B cell (primary cell): Measurements from ENCODE around the gene CADM2. TPM values are rescaled to one million over a fixed set of nuclear protein-coding genes. Genes with fewer than 3 reads are reported as not detected.

Source experiments
- ATAC-seq: fragments of 200-7000 bp; cut with Tn5 transposase; one replicate; pipeline ENCODE4 v1.10.0; 2021; ENCODE audit warnings: low read depth, mild to moderate bottlenecking, moderate number of reproducible peaks, moderate library complexity
- CTCF ChIA-PET: fragments of 350-600 bp; sonication (Branson Sonifier 250); formaldehyde crosslinking; loops from one replicate; lab custom pipeline; 2021; ENCODE audit warnings: antibody characterized with exemption, inconsistent platforms; lab: Charles Lee
- POLR2A ChIA-PET: fragments of 350-600 bp; sonication (Branson Sonifier 250); formaldehyde crosslinking; loops from one replicate; lab custom pipeline; 2021; ENCODE audit warnings: antibody characterized with exemption; lab: Charles Lee
- DNase-seq: peaks from one replicate; pipeline ENCODE4 v3.0.0; 2013
- H2AFZ ChIP-seq: 2 replicates; pipeline ENCODE4 v1.6.1; 2012; ENCODE audit warnings: mild to moderate bottlenecking, low read depth, low read length; ENCODE audit not compliant: insufficient read depth, poor library complexity, severe bottlenecking
- H3K27ac ChIP-seq, 2 donors: 1 replicate in 1 of 2; 2 replicates in 1 of 2; pipeline ENCODE4 v1.5.1; 2012 to 2013; ENCODE audit warnings: low read length in 2 of 2, mild to moderate bottlenecking in 2 of 2, moderate library complexity in 1 of 2
- H3K27me3 ChIP-seq, 4 experiments: fragments of 200-600 bp in 1 of 4; sonication (generic) in 1 of 4; replicated peaks in 1 of 4; 1 replicate in 2 of 4; 2 replicates in 2 of 4; pipeline versions ENCODE4 v1.6.1 to v1.7.0; 2013 to 2016; ENCODE audit warnings: low read length in 3 of 4, mild to moderate bottlenecking in 2 of 4, mixed read lengths in 1 of 4, moderate library complexity in 1 of 4; ENCODE audit not compliant: insufficient read depth in 4 of 4, control insufficient read depth in 3 of 4; ENCODE audit errors: control extremely low read depth in 1 of 4
- H3K36me3 ChIP-seq, 2 experiments: replicated peaks in 1 of 2; 1 replicate in 1 of 2; 2 replicates in 1 of 2; pipeline versions ENCODE4 v1.6.1 to v1.7.1; 2013; ENCODE audit warnings: low read length in 1 of 2; ENCODE audit not compliant: insufficient read depth in 2 of 2, control insufficient read depth in 1 of 2; ENCODE audit errors: control extremely low read depth in 1 of 2, extremely low read depth in 1 of 2
- H3K4me1 ChIP-seq, 2 donors: fragments of 200-600 bp in 1 of 2; sonication (generic) in 1 of 2; 1 replicate in 1 of 2; 2 replicates in 1 of 2; pipeline versions ENCODE4 v1.5.1 to v1.6.1; 2013 to 2017; ENCODE audit warnings: low read length in 2 of 2; ENCODE audit not compliant: control insufficient read depth in 2 of 2, insufficient read depth in 2 of 2
- H3K4me2 ChIP-seq: replicated peaks from 2 replicates; pipeline ENCODE3; 2012; ENCODE audit warnings: mild to moderate bottlenecking, low read depth, low read length; ENCODE audit not compliant: poor library complexity, severe bottlenecking
- H3K4me3 ChIP-seq, 5 experiments: fragments of 200-600 bp in 1 of 5; sonication (generic) in 1 of 5; 1 replicate in 3 of 5; 2 replicates in 2 of 5; pipeline versions ENCODE4 v1.5.1 to v1.7.0; 2011 to 2016; ENCODE audit warnings: low read length in 4 of 5, mild to moderate bottlenecking in 4 of 5, low read depth in 2 of 5, control low read depth in 1 of 5, moderate library complexity in 1 of 5; ENCODE audit not compliant: insufficient read depth in 1 of 5; ENCODE audit errors: control extremely low read depth in 1 of 5, extremely low read depth in 1 of 5
- H3K79me2 ChIP-seq: fragments of 200-600 bp; sonication (generic); one replicate; pipeline ENCODE4 v1.6.0; 2016; ENCODE audit warnings: low read length; ENCODE audit not compliant: control insufficient read depth, insufficient read depth
- H3K9ac ChIP-seq: fragments of 200-600 bp; sonication (generic); 2 replicates; pipeline ENCODE4 v1.6.1; 2017; ENCODE audit warnings: mild to moderate bottlenecking, low read length, moderate library complexity
- H3K9me3 ChIP-seq, 3 donors: one replicate each; pipeline versions ENCODE4 v1.6.1 to v1.7.1; 2013; ENCODE audit warnings: low read length in 2 of 3; ENCODE audit not compliant: control insufficient read depth in 2 of 3, insufficient read depth in 1 of 3; ENCODE audit errors: control extremely low read depth in 1 of 3
- H4K20me1 ChIP-seq: 2 replicates; pipeline ENCODE4 v1.6.0; 2012; ENCODE audit warnings: mild to moderate bottlenecking, low read length; ENCODE audit not compliant: insufficient read depth, control insufficient read depth, poor library complexity, severe bottlenecking
- H3K27ac Mint-ChIP-seq: one replicate; pipeline ENCODE4 v1.8.0; 2021; ENCODE audit warnings: mixed read lengths
- H3K27me3 Mint-ChIP-seq: one replicate; pipeline ENCODE4 v1.8.0; 2021; ENCODE audit warnings: mixed read lengths
- H3K4me1 Mint-ChIP-seq: one replicate; pipeline ENCODE4 v1.8.0; 2021; ENCODE audit warnings: mixed read lengths
- H3K4me3 Mint-ChIP-seq: one replicate; pipeline ENCODE4 v1.8.0; 2021; ENCODE audit warnings: mixed read lengths
- H3K9me3 Mint-ChIP-seq: one replicate; pipeline ENCODE4 v1.8.0; 2022; ENCODE audit warnings: mixed read lengths; ENCODE audit not compliant: insufficient read depth
- EZH2 ChIP-seq: IDR thresholded peaks from 2 replicates; pipeline ENCODE4 v1.6.1; 2012; ENCODE audit warnings: borderline replicate concordance, low read depth, mild to moderate bottlenecking, moderate library complexity, low read length; ENCODE audit not compliant: insufficient read depth, poor library complexity, severe bottlenecking
- whole genome bisulfite sequencing: methylation state at CpG from one replicate; pipeline ENCODE4 v1.1.5; 2013; ENCODE audit warnings: missing lambda C conversion rate; ENCODE audit not compliant: insufficient coverage; 5-methylcytosine and 5-hydroxymethylcytosine counted together
- intact Hi-C: fragments of 100-400 bp; cut with micrococcal nuclease; formaldehyde crosslinking; loops from one replicate; pipeline ENCODE4 v1.10.0; 2022
- polyA plus RNA-seq: library from polyadenylated mRNA; depleted of rRNA; stranded (reverse); fragments of >200 nt; gene quantifications from 2 replicates; pipeline ENCODE4 v1.2.3, GENCODE V29; 2012
- total RNA-seq, 2 donors: library from RNA; stranded (reverse); fragments of 120-200 nt in 1 of 2; gene quantifications; 1 replicate in 1 of 2; 2 replicates in 1 of 2; pipeline versions ENCODE4 v1.2.3 to v1.2.4, GENCODE V29; 2013 to 2022
- TF ChIP-seq, protein P1 (sequence below): fragments of 200-600 bp; IDR thresholded peaks from one replicate; pipeline ENCODE4 v1.8.0; 2022; ENCODE audit warnings: antibody characterized with exemption, mild to moderate bottlenecking

The CADM2 gene
- total and polyA plus RNA-seq, 2 donors (not counting 1 experiment from before 2014, with no cell fraction given) = 0.10 to 0.37 TPM

DNA sequence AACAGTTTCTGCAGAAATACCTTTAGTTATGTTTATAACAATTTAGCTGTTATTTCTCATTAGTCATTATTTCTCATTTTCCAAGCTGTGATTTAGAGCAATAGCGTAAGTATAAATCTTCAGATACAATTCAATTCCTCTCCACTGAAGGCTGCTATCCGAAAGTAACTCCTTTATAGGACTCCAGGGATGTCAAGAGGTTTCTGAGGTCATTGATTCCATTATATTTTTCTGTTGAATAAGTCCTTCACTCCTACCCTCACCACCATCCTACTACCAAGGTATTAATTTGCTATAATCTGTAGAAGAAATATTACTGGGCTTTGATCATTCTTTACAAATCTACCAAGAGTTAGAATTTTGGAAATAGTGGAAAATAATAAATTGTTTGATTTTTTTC is 285.7 kb downstream of the CADM2 start:
- H3K27ac ChIP-seq = no peak overlapping the region
- no peak overlapping the region for H3K27ac Mint-ChIP-seq
- no peak overlapping the region for H3K9ac ChIP-seq
- ChIA-PET POLR2A (no interaction called here), CTCF (no interaction called here)
- H3K79me2 ChIP-seq = no peaks in the 10 kb centered on the region
- H3K9me3 Mint-ChIP-seq = no peaks in the 10 kb centered on the region
- no peaks in the 10 kb centered on the region for H3K36me3 ChIP-seq
- H3K4me1 ChIP-seq = no peaks in the 10 kb centered on the region
- no peak overlapping the region for H3K4me3 ChIP-seq
- H4K20me1 ChIP-seq = no peaks in the 10 kb centered on the region
- H3K9me3 ChIP-seq = no peaks in the 10 kb centered on the region
- H3K27me3 Mint-ChIP-seq = no peaks in the 10 kb centered on the region
- no peak overlapping the region for H3K4me2 ChIP-seq
- H2AFZ ChIP-seq = no peak overlapping the region
- no CpG with 5 or more reads among the region's 2 CpGs for WGBS
- H3K27me3 ChIP-seq = no peaks in the 10 kb centered on the region
- DNase-seq (no peak), ATAC-seq (no peak)
- H3K4me1 Mint-ChIP-seq = no peaks in the 10 kb centered on the region
- H3K4me3 Mint-ChIP-seq = no peak overlapping the region
- intact Hi-C loops = no loop called here
- TF ChIP-seq EZH2 = no peak
- TF ChIP-seq, protein P1, sequence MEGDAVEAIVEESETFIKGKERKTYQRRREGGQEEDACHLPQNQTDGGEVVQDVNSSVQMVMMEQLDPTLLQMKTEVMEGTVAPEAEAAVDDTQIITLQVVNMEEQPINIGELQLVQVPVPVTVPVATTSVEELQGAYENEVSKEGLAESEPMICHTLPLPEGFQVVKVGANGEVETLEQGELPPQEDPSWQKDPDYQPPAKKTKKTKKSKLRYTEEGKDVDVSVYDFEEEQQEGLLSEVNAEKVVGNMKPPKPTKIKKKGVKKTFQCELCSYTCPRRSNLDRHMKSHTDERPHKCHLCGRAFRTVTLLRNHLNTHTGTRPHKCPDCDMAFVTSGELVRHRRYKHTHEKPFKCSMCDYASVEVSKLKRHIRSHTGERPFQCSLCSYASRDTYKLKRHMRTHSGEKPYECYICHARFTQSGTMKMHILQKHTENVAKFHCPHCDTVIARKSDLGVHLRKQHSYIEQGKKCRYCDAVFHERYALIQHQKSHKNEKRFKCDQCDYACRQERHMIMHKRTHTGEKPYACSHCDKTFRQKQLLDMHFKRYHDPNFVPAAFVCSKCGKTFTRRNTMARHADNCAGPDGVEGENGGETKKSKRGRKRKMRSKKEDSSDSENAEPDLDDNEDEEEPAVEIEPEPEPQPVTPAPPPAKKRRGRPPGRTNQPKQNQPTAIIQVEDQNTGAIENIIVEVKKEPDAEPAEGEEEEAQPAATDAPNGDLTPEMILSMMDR = no peak

DNA sequence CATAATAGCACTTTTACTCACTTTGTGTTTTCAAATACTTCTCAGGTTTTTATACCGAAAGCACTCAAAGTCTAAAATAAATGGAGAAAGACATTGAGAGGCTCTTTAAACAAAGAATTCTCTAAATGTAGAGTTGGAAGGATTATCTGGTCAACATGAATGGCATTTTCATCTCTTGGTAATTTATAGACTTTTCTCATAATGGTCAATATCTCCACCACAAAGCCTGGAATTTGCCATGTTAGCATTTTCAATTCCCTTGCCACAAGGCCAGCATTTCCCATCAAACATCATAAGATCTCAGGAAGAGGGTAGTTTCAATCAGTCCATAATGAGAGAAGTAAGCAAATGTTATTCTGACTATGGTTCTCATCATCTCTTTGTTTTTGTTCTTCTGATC is 293.0 kb downstream of the CADM2 start:
- Histone ChIP-seq H3K9ac (no peak overlapping the region), H3K27me3 (no peaks in the 10 kb centered on the region), H3K4me3 (no peak overlapping the region), H3K79me2 (no peaks in the 10 kb centered on the region), H3K36me3 (no peaks in the 10 kb centered on the region), H2AFZ (no peak overlapping the region), H3K9me3 (no peaks in the 10 kb centered on the region), H4K20me1 (no peaks in the 10 kb centered on the region), H3K4me1 (no peaks in the 10 kb centered on the region), H3K4me2 (no peak overlapping the region), H3K27ac (no peak overlapping the region)
- ChIA-PET POLR2A (no interaction called here), CTCF (no interaction called here)
- Mint-ChIP-seq H3K4me3 (no peak overlapping the region), H3K9me3 (no peaks in the 10 kb centered on the region), H3K27me3 (no peaks in the 10 kb centered on the region), H3K4me1 (no peaks in the 10 kb centered on the region), H3K27ac (no peak overlapping the region)
- DNase-seq (no peak), ATAC-seq (no peak)
- WGBS = no CpG with 5 or more reads among the region's 1 CpG
- TF ChIP-seq, protein P1 = no peak
- TF ChIP-seq EZH2 = no peak
- intact Hi-C loops = no loop called here
